NCI-H2081 treated with DMSO at 0.1 percent for 48 hours (cell line): ENCODE results near the gene ASPN.

Experiments
- DNase-seq: peaks from one replicate; lab custom pipeline; 2025; lab: John Stamatoyannopoulos, UW

ASPN gene

DNA sequence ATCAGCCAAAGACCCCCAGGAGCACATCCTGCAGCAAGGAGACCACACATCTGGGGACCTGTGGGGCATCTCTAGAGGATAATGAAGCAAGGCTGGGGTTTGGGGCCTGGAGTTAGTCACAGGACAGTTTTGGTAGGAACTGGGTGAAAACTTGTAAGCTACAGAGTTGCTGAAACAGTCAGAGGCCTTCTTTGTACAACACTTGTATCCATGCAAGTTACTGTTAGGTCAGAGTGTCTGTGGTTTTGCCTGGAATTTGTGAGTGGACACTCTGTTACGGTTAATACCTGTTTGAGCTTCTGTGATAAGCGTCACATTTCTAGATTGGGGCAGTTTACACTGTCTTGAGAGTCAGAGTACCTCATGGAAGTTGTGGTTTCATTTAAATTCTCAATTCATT lies 22.6 kb upstream of the ASPN start:
- no peak for DNase-seq

DNA sequence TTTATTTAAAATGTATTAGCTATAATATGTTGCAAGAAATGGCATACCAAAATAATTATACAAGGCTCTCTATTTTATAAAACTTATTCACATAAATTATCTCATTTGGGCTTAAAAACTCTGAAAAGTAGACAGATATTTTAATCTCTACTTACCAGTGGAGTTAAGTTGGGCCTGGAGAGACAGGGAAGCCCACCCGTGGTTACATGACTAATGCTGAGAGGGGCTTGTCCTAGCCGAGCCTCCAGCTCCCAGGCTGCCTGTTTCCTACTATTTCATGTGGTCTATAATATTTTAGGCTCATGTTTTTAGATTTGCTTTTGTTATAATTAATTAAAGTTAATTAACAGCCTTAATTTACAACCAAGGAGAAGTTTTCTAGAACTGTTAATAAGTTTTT lies 20.9 kb upstream of the ASPN start:
- no peak for DNase-seq

DNA sequence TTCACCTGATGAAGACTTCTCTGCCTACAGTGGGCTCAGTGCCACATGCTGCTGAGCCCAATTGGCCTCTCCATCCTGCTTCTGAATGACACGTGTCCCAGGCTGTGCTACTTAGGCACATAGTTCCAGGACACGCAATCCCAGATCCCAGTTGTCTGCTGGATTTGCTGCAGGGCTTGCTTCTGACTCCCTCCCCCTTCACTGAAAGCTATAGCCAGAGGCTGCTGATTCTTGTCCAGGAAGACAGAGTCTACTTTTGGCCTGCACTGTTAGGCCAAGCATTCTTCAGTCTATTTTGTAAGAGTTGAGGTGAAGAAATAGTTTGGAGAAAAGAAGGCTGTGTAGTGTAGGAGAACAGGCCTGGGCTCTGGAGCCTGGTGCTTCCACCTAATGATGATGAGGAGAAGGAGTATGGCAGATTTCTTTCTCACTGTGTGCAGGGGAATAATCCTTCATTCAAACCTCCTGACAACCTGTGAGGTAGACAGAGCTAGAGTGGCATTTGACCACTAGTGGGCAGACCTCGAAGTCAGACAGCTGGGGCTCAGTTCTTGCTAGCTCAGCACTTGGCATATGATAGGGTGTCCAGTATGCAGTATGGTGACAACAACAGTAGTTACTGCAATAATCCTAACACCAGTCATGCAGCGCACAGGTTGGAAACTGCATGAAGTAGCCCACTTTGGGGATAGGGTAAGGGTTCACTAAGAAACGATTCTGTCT lies 19.5 kb upstream of the ASPN start:
- no peak for DNase-seq

DNA sequence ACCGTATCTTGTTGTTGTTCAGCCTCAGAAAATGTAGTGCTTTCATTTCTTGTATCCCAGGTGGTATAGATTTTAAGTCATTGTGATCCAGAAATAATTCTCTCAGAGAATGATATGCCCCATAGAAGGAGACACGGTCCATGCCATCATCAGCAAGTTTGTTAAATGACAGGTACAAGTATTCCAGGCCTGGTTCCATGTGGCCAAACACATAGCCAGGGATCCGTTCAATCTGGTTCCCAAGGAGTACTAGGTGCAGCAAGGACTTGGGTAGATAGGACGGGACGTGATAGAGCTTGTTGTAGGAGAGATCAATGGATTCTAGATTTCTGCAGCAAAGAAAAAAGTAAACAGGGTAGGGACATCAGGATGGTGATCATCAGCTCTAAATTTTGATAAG lies 18.4 kb upstream of the ASPN start:
- no peak for DNase-seq

DNA sequence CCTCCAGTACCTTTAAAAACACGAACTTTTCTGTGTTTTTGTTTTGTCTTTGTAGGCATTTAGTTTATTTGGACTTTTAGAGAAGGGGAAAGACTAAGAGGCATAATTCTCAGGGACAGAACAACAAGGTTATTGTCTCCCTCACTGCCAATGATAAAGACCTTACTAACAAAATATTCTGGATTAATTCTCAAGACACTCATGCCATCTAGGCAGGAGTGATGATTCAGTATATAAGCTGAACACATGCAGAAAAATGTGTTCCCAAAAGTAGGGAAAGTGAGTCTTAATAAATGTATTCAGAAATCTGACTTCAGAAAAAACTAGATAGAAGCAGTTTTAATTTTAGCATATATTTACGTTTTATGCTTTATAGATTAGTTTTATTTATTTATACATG lies 17.4 kb upstream of the ASPN start:
- DNase-seq = no peak

DNA sequence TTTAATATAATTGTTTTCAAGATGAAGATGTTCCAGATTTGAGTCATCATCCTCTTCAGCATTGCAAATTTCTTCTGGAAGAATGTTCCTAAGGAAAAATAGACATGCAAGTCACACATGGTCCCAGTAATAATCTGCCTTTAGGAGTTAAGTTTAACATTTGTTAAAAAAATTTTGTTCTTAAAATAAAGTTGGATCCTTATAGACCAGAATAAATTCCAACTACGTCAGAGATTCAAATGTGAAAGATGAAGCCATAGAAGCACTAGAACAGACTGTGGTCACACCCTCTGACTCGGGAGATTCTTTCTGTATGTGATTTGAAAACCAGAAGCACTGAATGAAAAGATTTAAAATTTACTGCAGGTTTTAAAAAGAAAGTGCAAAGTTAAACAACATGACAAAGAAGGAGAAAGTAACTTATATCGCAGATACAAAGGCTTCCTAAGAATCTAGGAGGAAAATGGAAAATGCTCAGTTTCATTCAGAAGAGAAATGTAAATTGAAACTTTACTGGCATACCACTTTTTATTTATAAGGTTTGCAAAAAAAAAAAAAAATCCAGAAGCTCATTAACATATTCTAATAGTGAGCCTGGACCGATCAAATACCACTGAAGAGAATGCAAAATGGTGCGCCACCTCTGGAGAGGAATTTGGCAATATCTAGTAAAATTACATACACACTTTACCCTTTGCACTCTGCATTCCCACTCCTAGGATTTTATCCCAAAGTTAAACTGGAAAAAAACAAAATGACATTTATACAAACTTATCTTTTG lies 14.3 kb upstream of the ASPN start:
- DNase-seq = no peak

DNA sequence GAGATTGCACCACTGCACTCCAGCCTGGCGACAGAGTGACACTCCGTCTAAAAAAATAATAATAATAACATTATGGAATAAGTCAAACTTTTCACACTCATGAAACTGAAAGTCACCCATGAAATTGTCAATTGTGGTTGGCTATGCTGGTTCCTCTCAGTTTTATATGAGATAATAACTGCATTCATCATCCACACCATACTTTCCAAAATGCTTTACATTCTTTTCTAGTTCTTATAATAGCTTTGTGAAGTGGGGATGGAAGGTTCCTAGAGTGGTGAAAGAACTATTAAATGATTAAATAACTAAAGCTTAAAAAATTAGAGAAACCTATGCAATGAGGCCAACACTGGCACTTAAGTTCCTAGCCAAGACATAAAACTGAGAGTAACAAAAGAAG lies 12.6 kb upstream of the ASPN start:
- no peak for DNase-seq

DNA sequence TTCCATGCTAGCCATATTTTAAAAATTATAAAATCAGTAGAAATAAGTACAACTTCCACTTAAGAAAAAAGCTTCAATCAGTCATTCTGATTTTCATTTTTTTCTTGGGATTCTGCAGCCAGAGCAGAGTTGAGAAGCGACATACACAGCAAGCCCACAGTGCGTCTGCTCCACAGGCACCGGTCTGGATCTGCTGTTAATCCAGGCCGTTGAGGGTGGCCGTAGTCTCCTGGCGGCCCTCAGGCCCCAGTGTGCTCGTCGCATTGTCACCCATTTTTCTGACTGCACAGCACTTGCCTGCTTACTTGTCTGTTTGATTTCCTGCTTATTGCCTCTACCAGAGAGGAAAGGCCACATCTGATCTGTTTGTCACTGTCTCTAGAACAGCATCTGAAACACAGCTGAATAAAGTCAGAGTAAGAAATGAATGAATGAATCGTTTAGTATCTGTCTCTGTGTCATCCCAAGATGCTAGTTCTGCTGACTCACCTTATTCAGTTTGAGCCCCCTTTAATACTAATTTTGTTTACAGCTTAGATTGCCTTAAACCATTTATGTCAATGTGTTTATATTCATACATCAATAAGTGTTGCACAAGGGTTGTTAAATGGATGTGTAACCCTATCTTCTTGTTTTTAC lies 11.6 kb upstream of the ASPN start:
- DNase-seq = no peak

DNA sequence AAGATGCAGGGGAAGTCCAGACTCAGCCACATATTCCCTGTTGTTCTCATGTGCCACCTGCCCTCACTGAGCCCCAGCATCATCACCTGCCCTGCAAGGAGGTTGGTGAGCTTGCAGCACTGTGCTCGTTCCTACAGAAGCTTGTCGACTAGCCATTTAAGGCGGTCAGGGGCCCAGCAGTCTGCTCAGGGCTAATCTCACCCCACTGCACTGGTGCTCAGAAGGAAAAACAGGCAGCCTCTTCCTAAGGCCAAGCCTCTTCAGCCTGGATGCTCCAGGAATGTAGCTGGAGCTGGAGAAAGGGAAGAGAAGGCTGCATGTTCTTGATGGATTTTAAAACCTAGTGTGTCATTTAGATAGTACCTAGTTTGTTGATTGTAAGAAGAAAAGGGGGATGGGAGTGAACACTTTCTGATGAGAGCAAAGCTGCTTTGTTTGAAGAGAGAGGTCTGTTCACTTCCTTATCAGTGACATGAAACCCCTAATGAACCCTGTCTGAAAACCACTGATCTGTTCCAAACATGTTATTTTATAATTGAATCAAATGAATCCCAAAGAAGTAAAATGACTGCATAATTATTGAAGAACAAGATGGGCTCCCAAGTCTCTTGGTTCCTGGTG lies 10.6 kb upstream of the ASPN start:
- no peak for DNase-seq

DNA sequence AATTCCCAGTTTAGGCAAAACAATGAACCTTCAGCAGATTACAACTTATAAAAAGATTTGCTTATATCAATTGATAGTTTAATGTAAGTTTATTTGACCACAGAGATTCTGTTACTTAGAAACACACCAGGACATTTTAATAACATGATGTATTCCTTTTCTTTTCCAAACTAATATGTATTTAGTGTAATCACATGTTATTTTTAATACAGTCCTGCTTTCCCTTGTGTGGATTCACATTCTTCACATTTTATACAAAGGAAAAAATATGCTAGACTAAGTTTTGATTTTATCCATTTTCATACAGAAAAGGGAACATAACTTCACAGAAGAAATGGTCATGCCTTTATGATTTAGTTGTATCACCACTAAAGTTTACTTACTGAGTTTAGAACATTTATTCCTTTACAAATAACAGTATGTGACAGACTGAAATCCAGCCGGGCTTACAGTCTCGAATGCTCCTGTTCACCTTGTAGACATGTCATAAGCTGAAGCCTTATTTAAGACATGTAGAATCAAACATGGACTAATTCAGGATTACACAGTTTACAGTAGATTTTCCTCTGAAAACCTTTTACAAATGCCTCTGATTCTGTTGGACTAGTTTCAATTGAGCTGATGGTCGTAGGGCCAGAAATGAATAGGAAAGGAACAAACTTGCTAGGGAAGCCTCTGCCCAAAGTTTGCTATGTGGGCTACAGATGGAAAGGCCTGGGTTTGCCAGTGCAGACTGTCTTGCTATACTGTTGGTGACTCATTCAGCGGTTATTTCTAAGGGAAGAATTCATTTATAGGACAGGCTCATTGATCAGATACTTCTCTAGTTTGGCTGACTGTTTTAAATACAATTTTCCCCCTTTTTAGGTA lies 6.6 kb upstream of the ASPN start:
- no peak for DNase-seq

DNA sequence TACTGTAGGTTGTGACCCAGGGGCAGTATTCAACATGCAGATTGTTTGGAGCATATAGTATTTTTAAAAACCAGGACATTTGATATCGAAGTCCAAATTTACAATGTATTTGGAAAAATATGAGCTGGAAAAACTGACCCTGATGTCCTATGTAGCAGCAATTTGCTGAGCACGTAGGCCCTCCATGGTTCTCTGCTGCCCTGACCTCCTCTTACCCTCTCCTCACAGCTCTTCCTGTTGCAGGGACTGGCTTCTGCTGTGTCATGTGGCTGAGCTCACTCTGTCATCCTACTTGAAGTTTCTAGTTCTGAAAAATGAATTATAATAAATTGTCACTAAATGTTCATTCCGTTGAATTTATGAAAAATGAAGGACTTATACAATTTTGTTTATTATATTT lies 4.1 kb upstream of the ASPN start:
- no peak for DNase-seq

DNA sequence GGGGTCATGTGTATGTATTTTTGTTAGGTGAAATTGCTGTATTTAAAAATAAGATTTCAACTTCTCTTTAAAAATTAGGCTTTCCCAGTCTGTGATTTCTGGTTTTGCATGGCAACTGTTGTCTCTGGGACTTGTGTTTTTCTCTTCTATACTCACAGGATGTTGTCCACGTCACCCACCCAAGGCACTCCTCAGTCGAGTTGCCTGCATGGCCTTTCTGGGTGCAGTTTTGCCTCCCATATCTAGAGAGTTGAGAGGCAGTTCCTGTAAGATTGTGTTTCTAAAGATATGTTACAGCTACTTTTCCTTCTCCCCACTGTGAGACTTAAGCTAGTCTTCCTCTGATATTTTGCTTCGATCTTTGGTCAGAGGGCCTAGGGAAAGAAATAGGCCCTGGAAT lies 2.3 kb upstream of the ASPN start:
- no peak for DNase-seq

DNA sequence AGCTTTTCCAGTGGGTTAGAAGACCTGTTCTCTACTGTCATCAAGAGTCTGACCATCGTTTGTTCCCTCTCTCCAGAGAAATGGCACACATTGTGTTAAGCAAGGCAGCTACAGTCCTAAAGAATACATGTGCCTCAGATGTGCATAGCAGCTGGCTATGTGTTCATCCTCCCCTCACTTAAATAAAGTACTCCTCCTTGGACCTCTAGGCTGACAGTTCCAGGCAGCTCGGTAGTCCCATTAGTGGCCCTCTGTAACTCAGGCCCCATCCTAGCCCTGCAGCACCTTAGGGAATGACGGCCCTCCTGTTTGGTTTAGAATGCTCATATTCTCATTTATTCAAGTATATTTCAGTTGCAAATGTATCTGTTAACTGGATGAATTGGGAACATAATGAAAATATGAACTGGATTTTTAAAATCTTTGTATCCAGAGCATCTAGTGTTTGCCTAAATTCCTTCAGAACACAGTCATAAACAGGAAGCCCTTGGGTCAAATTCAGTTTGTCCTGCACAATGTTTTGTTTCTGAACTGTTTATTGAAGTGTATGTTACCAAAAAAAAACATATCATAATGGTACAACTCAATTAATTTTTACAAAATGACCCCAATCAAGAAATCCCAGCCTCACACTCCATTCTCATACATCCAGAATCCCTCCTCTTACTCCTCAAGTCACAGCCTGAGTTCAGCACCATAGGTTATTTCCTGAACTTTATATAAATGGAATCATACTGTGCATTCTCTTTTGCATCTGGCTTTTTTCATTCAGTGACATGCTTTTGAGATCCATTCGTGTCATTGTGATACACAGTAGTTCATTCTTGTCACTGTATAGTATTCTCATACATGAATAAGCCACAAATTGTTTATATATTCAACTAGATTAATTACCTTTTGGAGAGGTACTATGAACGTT lies 1.6 kb upstream of the ASPN start:
- DNase-seq = no peak

DNA sequence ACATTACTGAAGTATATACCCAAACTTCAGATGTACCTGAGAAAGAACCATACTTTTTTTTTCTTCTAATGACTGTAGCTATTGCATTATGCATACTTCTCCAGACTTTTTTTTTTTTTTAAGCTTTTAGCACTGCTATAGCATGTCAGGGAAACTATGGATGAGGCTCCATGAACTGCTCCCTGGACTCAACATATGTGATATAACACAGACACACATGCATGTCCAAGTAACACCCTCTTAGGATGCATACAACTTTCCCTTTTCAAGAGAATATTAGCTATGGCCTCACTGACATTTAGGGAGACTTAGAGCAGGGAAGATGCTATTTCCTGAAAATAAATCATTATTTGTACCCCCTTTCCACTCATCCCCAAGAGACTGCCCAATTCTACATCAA lies 499 bp upstream of the ASPN start:
- no peak for DNase-seq

DNA sequence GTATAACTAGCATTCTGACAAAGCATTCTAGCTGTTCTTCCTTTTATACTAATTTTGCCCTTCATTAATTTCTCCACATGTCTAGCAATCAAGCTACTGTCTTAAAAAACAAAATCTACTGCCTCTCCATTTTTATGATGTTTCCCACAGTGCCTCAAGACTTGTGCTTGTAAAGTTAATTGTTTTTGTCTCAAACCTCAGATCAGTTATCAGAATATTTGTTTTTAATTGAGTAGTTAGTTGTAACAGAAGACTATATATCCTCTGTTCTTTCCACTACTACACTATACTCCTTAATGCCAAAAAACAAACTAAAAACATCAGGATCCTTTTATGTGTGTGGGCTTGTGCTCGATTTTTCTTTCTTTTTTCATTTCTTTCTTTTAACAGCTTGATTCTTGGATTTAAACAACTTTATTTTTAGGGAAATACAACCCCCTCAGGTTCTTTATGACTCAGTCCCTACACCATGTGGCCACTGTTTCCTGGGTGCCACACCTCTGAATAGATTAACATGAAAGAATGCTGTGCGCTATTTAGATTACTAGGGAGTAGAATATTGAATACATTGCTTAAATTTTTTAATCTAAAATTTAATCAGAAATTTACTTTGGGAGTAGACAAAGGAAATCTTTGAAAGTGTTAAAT lies 1.2 kb downstream of the ASPN start:
- DNase-seq = no peak

DNA sequence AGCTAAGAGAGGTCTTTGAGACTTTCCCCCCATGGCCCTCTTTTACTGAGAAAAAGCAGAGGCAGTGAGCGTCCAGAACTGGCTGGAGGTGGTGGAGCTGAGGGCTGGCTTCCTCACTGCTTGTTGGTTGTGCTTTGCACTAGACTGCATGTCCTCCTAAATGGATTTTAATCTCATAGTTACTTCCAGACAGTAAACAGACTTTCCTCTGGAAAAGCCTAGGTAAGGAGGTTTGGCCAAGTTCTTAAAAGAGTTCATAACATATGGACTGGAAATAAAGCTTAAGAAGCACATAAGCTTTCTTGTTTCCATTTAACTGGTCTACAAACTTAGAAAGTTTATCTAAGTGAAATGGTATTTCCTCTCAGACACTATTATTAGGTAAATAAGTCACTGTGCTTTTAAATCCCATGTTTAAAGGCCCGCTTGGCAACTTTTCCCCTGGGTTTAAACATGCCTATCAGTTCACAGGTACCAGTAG lies 2.0 kb downstream of the ASPN start:
- DNase-seq = no peak

DNA sequence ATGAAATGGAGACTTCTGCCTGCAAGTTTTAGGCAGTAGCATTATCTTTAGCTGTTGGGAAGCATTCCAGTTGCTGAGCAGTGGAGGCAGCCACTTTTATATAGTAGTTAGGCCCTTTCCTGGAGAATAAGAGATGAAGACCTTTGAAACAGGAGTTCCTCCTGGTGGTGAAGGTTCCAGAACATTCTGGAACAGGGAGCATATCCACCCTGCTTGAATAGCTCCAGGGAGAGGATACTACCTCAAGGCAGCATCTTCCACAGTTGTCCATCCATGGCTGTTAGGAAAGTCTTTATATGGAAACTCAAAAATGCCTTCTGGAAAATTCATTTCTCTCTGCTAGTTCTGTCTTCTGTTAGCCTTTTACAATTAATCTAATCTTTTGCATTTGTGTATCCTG lies 3.0 kb downstream of the ASPN start:
- DNase-seq = no peak

DNA sequence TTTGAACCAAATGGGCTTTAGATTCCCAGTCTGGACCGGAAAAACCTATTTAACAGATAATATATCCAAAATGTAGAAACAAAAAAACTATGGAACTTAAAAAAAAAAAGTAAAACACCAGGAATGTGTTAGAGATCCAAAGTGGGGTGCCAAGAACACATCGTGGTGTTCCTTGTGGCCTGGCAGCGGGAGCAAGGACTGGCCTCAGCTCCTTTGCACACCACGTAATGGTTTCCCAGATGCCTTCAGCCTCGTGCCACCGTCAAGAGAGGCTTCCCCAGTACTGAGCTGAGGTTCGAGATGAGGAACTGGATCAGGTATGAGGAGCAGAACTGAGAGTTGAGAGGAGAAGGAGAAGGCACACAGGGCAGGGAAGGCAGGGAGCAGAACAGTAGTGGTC lies 3.5 kb downstream of the ASPN start:
- no peak for DNase-seq

DNA sequence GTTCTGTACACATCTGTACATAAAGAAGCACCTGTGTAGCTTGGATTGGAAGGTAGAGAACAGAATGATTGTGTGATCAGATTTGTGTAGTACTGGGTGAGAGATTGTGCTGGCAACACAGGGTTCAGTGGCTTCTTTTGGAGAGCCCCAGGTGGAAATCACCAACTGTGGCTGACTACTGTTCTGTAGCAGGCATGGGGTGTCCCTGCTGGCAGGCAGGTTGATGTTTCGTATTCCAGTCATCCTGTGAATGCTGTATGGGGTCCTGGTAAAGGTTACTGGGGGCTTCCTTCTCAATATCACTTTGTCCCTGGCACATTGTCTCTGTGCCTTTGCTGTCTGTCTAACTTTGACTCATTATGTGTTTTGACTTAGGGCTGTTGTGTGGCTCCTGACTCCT lies 5.3 kb downstream of the ASPN start:
- DNase-seq = no peak

DNA sequence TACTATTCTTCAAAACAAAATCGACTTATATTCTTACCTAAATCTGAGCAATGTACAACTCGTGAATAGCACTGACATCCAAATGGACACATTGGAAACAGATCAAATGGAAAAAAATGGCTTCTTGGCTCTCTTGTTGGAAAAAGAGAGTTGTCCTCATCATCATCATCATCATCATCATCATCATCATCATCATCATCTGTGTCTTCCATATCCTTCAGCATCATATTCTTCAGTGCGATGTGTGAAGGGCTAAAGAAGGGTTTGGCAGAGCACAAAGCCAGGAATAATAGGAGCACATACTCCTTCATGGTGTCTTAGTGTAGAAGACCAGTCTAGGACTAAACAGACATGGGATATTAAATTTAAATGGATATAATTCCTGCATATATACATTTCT lies 7.7 kb downstream of the ASPN start:
- DNase-seq = no peak
